Sigmoid colon (tissue), 7 donors: ENCODE measurements around the gene ID1. TPM values are rescaled to one million over a fixed set of nuclear protein-coding genes. Genes with fewer than 3 reads are reported as not detected.

Source experiments
- DNase-seq: peaks from one replicate; pipeline ENCODE4 v3.0.0-alpha.2; 2019
- H3K27ac ChIP-seq, 4 donors: fragments of 200-600 bp; sonication (generic); one replicate each; pipeline ENCODE4 v1.5.1; 2016 to 2019; ENCODE audit warnings: mild to moderate bottlenecking in 1 of 4
- H3K27me3 ChIP-seq, 3 donors: fragments of 200-600 bp; sonication (generic); one replicate each; pipeline ENCODE4 v1.5.1; 2019; ENCODE audit warnings: mild to moderate bottlenecking in 1 of 3
- H3K36me3 ChIP-seq, 4 donors: fragments of 200-600 bp; sonication (generic); one replicate each; pipeline ENCODE4 v1.5.1; 2016 to 2019
- H3K4me1 ChIP-seq, 4 donors: fragments of 200-600 bp; sonication (generic); one replicate each; pipeline ENCODE4 v1.5.1; 2017 to 2019
- H3K4me3 ChIP-seq, 4 donors: fragments of 200-600 bp; sonication (generic); one replicate each; pipeline ENCODE4 v1.5.1; 2017 to 2019; ENCODE audit warnings: mild to moderate bottlenecking in 2 of 4, moderate library complexity in 1 of 4
- H3K9me3 ChIP-seq, 4 donors: fragments of 200-600 bp in 3 of 4; sonication (generic) in 3 of 4; one replicate each; pipeline versions ENCODE4 v1.5.1 to v1.6.1; 2013 to 2019
- EP300 ChIP-seq, 4 donors: sonication (generic); formaldehyde crosslinking; IDR thresholded peaks; one replicate each; pipeline ENCODE4 v1.6.1; 2017; ENCODE audit warnings: antibody characterized with exemption in 4 of 4
- POLR2A ChIP-seq, 2 donors: fragments of 450-650 bp; IDR thresholded peaks; one replicate each; pipeline ENCODE4 v1.6.1; 2016; ENCODE audit warnings: antibody characterized with exemption in 2 of 2, mild to moderate bottlenecking in 2 of 2, moderate library complexity in 2 of 2
- POLR2AphosphoS5 ChIP-seq, 4 donors: sonication (generic); formaldehyde crosslinking; IDR thresholded peaks; one replicate each; pipeline ENCODE4 v1.6.1; 2017; ENCODE audit warnings: antibody characterized with exemption in 4 of 4
- WGBS, 2 donors: extraction: QIAGEN DNeasy Blood & Tissue Kit; methylation state at CpG; one replicate each; pipeline ENCODE4 v1.1.7; 2013; 5-methylcytosine and 5-hydroxymethylcytosine counted together
- intact Hi-C: fragments of 100-400 bp; cut with DNase I; formaldehyde crosslinking; loops from one replicate; pipeline ENCODE4 v1.15.1; 2023
- polyA plus RNA-seq, 3 donors: library from polyadenylated mRNA; stranded (reverse); fragments of 200-250 nt; gene quantifications; one replicate each; pipeline ENCODE4 v1.2.3, GENCODE V29; 2013
- total RNA-seq, 4 donors: library from RNA; depleted of rRNA; stranded (reverse); fragments of >200 nt; gene quantifications; one replicate each; pipeline ENCODE4 v1.1.0, GENCODE V29; 2016
- TF ChIP-seq, protein P1 (sequence below), 4 experiments: fragments of 450-650 bp in 3 of 4; fragments of 200-600 bp in 1 of 4; IDR thresholded peaks; one replicate each; pipeline ENCODE4 v1.5.1; 2016 to 2019; ENCODE audit warnings: antibody characterized with exemption in 4 of 4, mild to moderate bottlenecking in 3 of 4, moderate library complexity in 2 of 4
- donor health status: healthy with polysubstance abuse.
- donor health status: Bipolar disorder and iron deficiency.
- donor health status: healthy.

ID1 gene
- total and polyA plus RNA-seq, 7 donors = 111 to 368 (median 230) TPM

DNA sequence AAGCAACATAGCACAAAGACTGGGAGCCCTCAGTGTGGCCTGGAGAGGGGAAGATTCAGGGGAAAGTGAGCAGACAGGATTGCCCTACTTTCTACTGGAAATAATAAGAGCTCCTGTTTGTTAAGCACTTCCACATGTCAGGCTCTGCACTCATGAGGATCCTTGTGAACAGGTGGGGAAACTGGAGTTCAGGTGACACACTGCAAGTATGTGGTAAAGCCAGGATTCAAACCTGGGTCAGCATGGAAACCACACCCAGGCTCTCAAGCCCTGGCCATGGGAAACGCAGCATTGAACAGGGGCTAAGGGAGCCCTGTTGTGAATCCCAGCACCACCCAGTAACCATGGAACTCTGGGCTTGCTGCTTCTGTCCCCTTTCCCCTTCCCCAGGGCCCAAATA is 42.8 kb upstream of the ID1 start:
- Histone ChIP-seq H3K27ac (no peak overlapping the region), H3K4me1 (peaks cover 0 to 17% (median 8%) of the 10 kb centered on the region in 4 donors), H3K27me3 (no peaks in the 10 kb centered on the region), H3K9me3 (no peaks in the 10 kb centered on the region), H3K36me3 (peaks cover 6 to 75% (median 30%) of the 10 kb centered on the region in 4 donors), H3K4me3 (no peak overlapping the region)
- 58 to 69% methylated on average over 1 of the region's 1 CpG for WGBS, 2 donors
- TF ChIP-seq EP300 (IDR thresholded peaks at IDR 0.05) = no peak
- TF ChIP-seq, protein P1, sequence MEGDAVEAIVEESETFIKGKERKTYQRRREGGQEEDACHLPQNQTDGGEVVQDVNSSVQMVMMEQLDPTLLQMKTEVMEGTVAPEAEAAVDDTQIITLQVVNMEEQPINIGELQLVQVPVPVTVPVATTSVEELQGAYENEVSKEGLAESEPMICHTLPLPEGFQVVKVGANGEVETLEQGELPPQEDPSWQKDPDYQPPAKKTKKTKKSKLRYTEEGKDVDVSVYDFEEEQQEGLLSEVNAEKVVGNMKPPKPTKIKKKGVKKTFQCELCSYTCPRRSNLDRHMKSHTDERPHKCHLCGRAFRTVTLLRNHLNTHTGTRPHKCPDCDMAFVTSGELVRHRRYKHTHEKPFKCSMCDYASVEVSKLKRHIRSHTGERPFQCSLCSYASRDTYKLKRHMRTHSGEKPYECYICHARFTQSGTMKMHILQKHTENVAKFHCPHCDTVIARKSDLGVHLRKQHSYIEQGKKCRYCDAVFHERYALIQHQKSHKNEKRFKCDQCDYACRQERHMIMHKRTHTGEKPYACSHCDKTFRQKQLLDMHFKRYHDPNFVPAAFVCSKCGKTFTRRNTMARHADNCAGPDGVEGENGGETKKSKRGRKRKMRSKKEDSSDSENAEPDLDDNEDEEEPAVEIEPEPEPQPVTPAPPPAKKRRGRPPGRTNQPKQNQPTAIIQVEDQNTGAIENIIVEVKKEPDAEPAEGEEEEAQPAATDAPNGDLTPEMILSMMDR (IDR thresholded peaks at IDR 0.05) = no peak
- TF ChIP-seq POLR2A (IDR thresholded peaks at IDR 0.05) = no peak
- no peak for TF ChIP-seq POLR2AphosphoS5 (IDR thresholded peaks at IDR 0.05)
- no peak for DNase-seq
- intact Hi-C loops = no loop called here

GRCh38 chr20:31564284-31564683 is 40.8 kb upstream of the ID1 start:
- TF ChIP-seq, protein P1 (IDR thresholded peaks at IDR 0.05) = no peak
- TF ChIP-seq POLR2AphosphoS5 (IDR thresholded peaks at IDR 0.05) = no peak
- no peak for TF ChIP-seq EP300 (IDR thresholded peaks at IDR 0.05)
- TF ChIP-seq POLR2A (IDR thresholded peaks at IDR 0.05) = no peak
- no peak for DNase-seq
- WGBS, 2 donors = 80 to 92% methylated on average over 6 of the region's 6 CpGs
- intact Hi-C loops = no loop called here
- Histone ChIP-seq H3K9me3 (no peaks in the 10 kb centered on the region), H3K4me1 (peaks cover 0 to 17% (median 8%) of the 10 kb centered on the region in 4 donors), H3K27me3 (no peaks in the 10 kb centered on the region), H3K27ac (no peak overlapping the region), H3K4me3 (no peak overlapping the region), H3K36me3 (peaks cover 6 to 83% (median 28%) of the 10 kb centered on the region in 4 donors)

GRCh38 chr20:31565699-31566318 is 39.3 kb upstream of the ID1 start:
- Histone ChIP-seq H3K4me3 (no peak overlapping the region), H3K27ac (no peak overlapping the region), H3K27me3 (no peaks in the 10 kb centered on the region), H3K36me3 (peaks cover 6 to 75% (median 23%) of the 10 kb centered on the region in 4 donors), H3K4me1 (peaks cover 0 to 21% (median 5%) of the 10 kb centered on the region in 4 donors), H3K9me3 (no peaks in the 10 kb centered on the region)
- TF ChIP-seq, protein P1 (IDR thresholded peaks at IDR 0.05) = no peak
- TF ChIP-seq POLR2AphosphoS5 (IDR thresholded peaks at IDR 0.05) (no peak), EP300 (IDR thresholded peaks at IDR 0.05) (no peak), POLR2A (IDR thresholded peaks at IDR 0.05) (no peak)
- no peak for DNase-seq
- intact Hi-C loops = no loop called here
- 70 to 90% methylated on average over 6 of the region's 6 CpGs for WGBS, 2 donors

GRCh38 chr20:31566319-31566657 is 38.8 kb upstream of the ID1 start:
- Histone ChIP-seq H3K4me3 (no peak overlapping the region), H3K27ac (peak overlapping the region in 1 of 4 donors; percentile 95), H3K36me3 (peaks cover 6 to 71% (median 23%) of the 10 kb centered on the region in 4 donors), H3K4me1 (peaks cover 0 to 19% (median 3%) of the 10 kb centered on the region in 4 donors), H3K27me3 (no peaks in the 10 kb centered on the region), H3K9me3 (no peaks in the 10 kb centered on the region)
- 89 to 93% methylated on average over 1 of the region's 1 CpG for WGBS, 2 donors
- no peak for TF ChIP-seq POLR2AphosphoS5 (IDR thresholded peaks at IDR 0.05)
- TF ChIP-seq POLR2A (IDR thresholded peaks at IDR 0.05) = no peak
- TF ChIP-seq, protein P1 (IDR thresholded peaks at IDR 0.05) = no peak
- TF ChIP-seq EP300 (IDR thresholded peaks at IDR 0.05) = no peak
- intact Hi-C loops = no loop called here
- no peak for DNase-seq
